Tibial artery (tissue), 4 donors: ENCODE results near the gene BEST1.

Experiments
- DNase-seq, 2 donors: peaks; one replicate each; pipeline ENCODE4 v3.0.0-alpha.2; 2019
- H3K27ac ChIP-seq, 2 donors: fragments of 200-600 bp; sonication (generic) in 1 of 2; 1 replicate in 1 of 2; 2 replicates in 1 of 2; pipeline ENCODE4 v1.5.1; 2018 to 2019; ENCODE audit warnings: mild to moderate bottlenecking in 1 of 2
- H3K27me3 ChIP-seq, 2 donors: fragments of 200-600 bp; sonication (generic) in 1 of 2; one replicate each; pipeline versions ENCODE4 v1.5.1 to v1.6.0; 2016 to 2019
- H3K36me3 ChIP-seq, 3 donors: fragments of 200-600 bp; sonication (generic) in 2 of 3; one replicate each; pipeline ENCODE4 v1.5.1; 2016 to 2019; ENCODE audit warnings: mild to moderate bottlenecking in 2 of 3
- H3K4me1 ChIP-seq, 4 donors: fragments of 200-600 bp; sonication (generic) in 2 of 4; 1 replicate in 3 of 4; 2 replicates in 1 of 4; pipeline ENCODE4 v1.5.1; 2016 to 2019
- H3K4me3 ChIP-seq, 2 donors: fragments of 200-600 bp; sonication (generic) in 1 of 2; 1 replicate in 1 of 2; 2 replicates in 1 of 2; pipeline ENCODE4 v1.5.1; 2018 to 2019; ENCODE audit warnings: mild to moderate bottlenecking in 2 of 2
- H3K9me3 ChIP-seq, 3 donors: fragments of 200-600 bp; sonication (generic) in 1 of 3; one replicate each; pipeline ENCODE4 v1.5.1; 2016 to 2019
- intact Hi-C: fragments of 100-400 bp; cut with DNase I; formaldehyde crosslinking; loops from one replicate; pipeline ENCODE4 v1.15.0; 2023; ENCODE audit warnings: low total_unique reads
- TF ChIP-seq, protein P1 (sequence below), 2 experiments: fragments of 200-600 bp in 1 of 2; fragments of 450-650 bp in 1 of 2; IDR thresholded peaks; one replicate each; pipeline ENCODE4 v1.5.1; 2017 to 2019; ENCODE audit warnings: antibody characterized with exemption in 2 of 2, mild to moderate bottlenecking in 1 of 2, moderate library complexity in 1 of 2

The BEST1 gene

DNA sequence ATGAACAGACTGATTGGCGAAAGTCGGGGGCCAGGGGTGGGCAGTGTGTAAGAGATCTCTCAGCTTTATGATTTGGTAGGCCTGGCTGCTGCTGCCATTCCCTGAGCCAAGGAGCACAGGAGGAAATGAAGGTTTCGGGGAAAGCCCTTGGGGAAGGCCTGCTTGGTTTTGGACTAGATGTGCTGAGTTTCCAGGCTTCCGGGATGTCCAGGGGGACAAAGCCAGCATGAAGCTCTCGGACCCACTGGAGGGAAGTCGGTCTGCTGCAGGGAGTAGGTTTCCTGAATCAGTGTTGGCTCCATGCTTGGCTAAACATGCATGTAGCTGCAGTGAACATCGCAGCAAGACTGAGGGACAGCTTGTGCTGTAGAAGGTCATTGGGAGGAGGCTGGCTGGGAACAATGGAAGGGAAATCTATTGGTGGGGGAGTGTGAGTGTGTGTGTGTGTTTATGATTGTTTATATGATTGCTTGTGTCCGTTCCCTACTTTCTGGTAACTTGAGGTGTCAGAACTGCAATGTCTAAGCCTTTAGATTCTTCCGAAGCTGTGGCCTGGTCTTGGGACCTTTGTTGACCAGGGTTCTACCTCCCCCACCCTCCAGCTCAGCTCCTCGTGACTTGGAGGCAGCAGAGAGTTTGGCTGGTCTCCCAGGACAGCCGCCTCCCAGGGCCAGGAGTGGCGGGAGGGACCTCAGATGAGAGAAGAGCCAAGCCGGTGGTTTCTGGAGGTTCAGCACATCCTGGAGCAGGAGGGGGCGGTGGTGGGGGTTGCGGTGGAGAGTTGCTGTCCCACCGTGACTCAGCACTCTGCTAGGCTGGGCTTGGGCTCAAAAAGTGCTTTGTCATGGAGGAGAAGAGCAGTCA, 21.3 kb downstream of the BEST1 start:
- H3K27me3 ChIP-seq, result no peaks in the 10 kb centered on the region
- H3K27ac ChIP-seq, result peak overlapping the region; percentile 98 to 100
- peaks cover 6 to 83% (median 68%) of the 10 kb centered on the region in 4 donors for H3K4me1 ChIP-seq
- TF ChIP-seq, protein P1, sequence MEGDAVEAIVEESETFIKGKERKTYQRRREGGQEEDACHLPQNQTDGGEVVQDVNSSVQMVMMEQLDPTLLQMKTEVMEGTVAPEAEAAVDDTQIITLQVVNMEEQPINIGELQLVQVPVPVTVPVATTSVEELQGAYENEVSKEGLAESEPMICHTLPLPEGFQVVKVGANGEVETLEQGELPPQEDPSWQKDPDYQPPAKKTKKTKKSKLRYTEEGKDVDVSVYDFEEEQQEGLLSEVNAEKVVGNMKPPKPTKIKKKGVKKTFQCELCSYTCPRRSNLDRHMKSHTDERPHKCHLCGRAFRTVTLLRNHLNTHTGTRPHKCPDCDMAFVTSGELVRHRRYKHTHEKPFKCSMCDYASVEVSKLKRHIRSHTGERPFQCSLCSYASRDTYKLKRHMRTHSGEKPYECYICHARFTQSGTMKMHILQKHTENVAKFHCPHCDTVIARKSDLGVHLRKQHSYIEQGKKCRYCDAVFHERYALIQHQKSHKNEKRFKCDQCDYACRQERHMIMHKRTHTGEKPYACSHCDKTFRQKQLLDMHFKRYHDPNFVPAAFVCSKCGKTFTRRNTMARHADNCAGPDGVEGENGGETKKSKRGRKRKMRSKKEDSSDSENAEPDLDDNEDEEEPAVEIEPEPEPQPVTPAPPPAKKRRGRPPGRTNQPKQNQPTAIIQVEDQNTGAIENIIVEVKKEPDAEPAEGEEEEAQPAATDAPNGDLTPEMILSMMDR (IDR thresholded peaks at IDR 0.05), result no peak
- peak; percentile 99 to 100 for DNase-seq
- peaks cover 0 to 4% (median 0%) of the 10 kb centered on the region in 3 donors for H3K36me3 ChIP-seq
- intact Hi-C loops, result loop anchor here (5.0 kb wide), 1 partner anchor 136 kb away; no protein-coding TSS in a partner anchor
- H3K4me3 ChIP-seq, result peak overlapping the region in 1 of 2 donors; percentile 27
- H3K9me3 ChIP-seq, result no peaks in the 10 kb centered on the region

DNA sequence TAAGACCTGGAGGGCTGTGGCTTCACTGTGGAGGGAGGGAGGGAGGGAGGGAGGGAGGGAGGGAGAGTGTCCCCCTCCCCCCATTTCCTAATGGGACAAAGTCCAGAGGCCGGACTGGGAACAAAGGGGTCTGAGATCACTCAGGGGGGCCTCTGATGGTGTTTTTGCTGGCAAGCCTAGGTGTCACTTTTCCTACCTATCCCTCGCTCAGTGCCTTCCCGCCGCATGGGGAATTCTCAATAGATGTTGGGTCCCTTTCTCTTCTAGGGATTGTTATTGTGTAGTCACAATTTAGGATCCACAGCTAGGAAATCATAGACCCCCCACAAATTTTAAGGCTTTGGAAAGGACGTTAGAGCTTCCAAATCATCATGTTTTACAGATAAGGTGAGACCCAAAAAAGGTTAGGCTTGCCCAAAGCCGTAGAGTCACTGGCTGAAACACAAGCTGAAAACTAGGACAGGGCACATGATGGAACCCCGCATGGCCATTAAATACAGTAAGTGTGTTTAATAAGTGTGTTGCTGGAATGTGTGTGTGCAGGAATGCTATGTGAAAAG, 22.0 kb downstream of the BEST1 start:
- intact Hi-C loops, result loop anchor here (5.0 kb wide), 1 partner anchor 135 kb away; no protein-coding TSS in a partner anchor

DNA sequence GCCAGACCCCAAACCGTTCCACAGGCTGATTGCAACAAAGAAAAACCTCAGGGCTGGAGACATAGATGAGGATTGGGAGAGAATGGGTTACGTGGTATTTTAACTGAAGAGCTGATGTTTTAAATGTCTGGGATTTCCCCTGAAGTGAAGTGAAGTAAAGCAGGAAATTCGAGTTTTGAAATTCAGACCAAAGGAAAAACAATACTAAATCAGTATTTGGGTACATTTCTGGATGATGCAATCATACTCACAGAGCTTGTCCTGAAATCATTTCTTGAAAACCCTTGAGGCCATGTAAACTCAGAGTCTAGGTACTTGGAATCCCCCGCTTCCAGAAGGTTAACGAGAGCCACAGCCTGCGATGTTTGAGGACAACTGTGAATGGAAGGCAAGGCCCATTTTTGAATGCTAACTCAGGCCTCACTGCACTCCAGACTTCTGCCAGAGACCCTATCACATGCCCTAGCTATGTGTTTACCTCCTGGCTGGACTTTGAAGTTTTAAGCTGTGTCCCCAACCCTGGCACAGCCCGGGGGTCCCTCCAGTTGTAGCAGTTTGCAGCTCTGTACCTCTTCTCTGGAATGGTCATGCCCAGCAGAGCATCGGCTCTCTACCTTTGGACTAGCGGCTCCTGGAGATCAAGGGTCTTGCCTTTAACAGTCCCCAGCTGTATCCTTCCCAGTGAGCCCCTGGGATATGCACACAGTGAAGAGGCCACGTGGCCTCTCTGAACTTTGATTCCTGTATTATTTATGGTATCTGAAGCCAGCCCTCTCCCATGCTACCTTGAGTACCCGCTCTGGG, 22.7 kb downstream of the BEST1 start:
- Histone ChIP-seq H3K36me3 (no peaks in the 10 kb centered on the region), H3K9me3 (no peaks in the 10 kb centered on the region), H3K4me1 (peaks cover 6 to 94% (median 68%) of the 10 kb centered on the region in 4 donors), H3K27ac (peak overlapping the region; percentile 98 to 100), H3K27me3 (no peaks in the 10 kb centered on the region), H3K4me3 (peak overlapping the region in 1 of 2 donors; percentile 27)
- intact Hi-C loops, result loop anchor here (5.0 kb wide), 1 partner anchor 134 kb away; no protein-coding TSS in a partner anchor
- TF ChIP-seq, protein P1 (IDR thresholded peaks at IDR 0.05), result no peak
- peak; percentile 57 to 74 for DNase-seq

More for the DNA sequence above, 22.0 kb downstream of the BEST1 start:
- Histone ChIP-seq H3K36me3 (no peaks in the 10 kb centered on the region), H3K27ac (peak overlapping the region; percentile 98 to 100), H3K27me3 (no peaks in the 10 kb centered on the region), H3K4me3 (peak overlapping the region in 1 of 2 donors; percentile 27), H3K9me3 (no peaks in the 10 kb centered on the region), H3K4me1 (peaks cover 6 to 88% (median 68%) of the 10 kb centered on the region in 4 donors)
- peak in 1 of 2 donors; percentile 56 for DNase-seq
- TF ChIP-seq, protein P1 (IDR thresholded peaks at IDR 0.05), result no peak

DNA sequence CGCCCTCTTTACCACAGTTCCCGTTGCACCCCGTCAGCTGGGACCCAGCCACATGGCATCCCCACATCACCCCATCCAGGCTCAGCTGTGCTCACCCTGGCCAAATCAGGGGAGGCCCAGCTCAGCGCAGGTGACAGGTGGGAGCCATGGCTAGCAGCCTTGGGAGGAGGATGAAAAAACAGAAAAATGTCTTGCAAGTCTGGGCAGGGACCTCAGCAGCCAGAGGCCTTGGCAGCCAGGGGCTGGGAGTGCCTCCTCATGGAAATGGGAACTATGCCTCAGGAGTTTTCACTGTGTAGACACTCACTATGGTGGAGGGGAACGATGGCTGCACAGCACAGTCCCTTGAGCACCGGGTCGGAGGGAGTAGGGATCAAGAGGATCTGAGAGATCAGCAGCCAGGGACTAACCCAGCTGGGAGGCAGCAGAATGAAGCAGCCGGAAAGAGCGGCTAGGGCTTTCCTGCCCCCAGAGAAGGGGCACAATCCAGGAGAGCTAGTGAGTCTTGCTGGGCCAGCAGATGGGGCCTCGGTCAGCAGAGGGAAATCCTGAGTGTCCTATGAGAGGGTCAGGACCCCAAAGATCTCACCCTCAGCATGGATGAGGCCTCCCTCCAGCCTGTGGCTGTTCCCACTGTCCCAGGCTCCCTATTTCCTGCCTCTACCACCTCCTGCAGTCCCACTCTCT, 23.5 kb downstream of the BEST1 start:
- peak; percentile 49 to 76 for DNase-seq
- peak overlapping the region; percentile 98 to 100 for H3K27ac ChIP-seq
- intact Hi-C loops, result loop anchor here (5.0 kb wide), 1 partner anchor 134 kb away; no protein-coding TSS in a partner anchor

More for the DNA sequence above, 23.5 kb downstream of the BEST1 start:
- no peak overlapping the region for H3K4me3 ChIP-seq
- H3K9me3 ChIP-seq, result no peaks in the 10 kb centered on the region
- no peaks in the 10 kb centered on the region for H3K27me3 ChIP-seq
- peaks cover 6 to 94% (median 72%) of the 10 kb centered on the region in 4 donors for H3K4me1 ChIP-seq
- no peaks in the 10 kb centered on the region for H3K36me3 ChIP-seq
- TF ChIP-seq, protein P1 (IDR thresholded peaks at IDR 0.05), result no peak
